Neuronal stem cell (in vitro differentiated cells): ENCODE data around the gene SQSTM1.

Source experiments
- DNase-seq: peaks from one replicate; pipeline ENCODE4 v3.0.0-alpha.2; 2013; ENCODE audit warnings: low spot score
- H2AFZ ChIP-seq: one replicate; pipeline ENCODE4 v1.6.1; 2013; ENCODE audit warnings: mild to moderate bottlenecking, low read length, inconsistent platforms
- H2AK5ac ChIP-seq: 2 replicates; pipeline ENCODE4 v1.6.1; 2013; ENCODE audit warnings: low read depth, mild to moderate bottlenecking, inconsistent platforms, low read length, moderate library complexity, mixed read lengths
- H2BK120ac ChIP-seq: 2 replicates; pipeline ENCODE4 v1.6.1; 2013; ENCODE audit warnings: low read depth, mild to moderate bottlenecking, inconsistent platforms, low read length, moderate library complexity, mixed read lengths
- H2BK12ac ChIP-seq: one replicate; pipeline ENCODE4 v1.6.1; 2013; ENCODE audit warnings: low read length, inconsistent platforms
- H2BK15ac ChIP-seq: 2 replicates; pipeline ENCODE4 v1.6.1; 2013; ENCODE audit warnings: mild to moderate bottlenecking, low read length, inconsistent platforms, mixed read lengths
- H2BK5ac ChIP-seq: one replicate; pipeline ENCODE4 v1.6.1; 2013; ENCODE audit warnings: inconsistent platforms, mild to moderate bottlenecking, low read length, moderate library complexity
- H3K14ac ChIP-seq: one replicate; pipeline ENCODE4 v1.6.1; 2013; ENCODE audit warnings: low read length, inconsistent platforms
- H3K18ac ChIP-seq: 2 replicates; pipeline ENCODE4 v1.6.1; 2013; ENCODE audit warnings: low read length, inconsistent platforms
- H3K23ac ChIP-seq: 2 replicates; pipeline ENCODE4 v1.6.1; 2013; ENCODE audit warnings: low read depth, mild to moderate bottlenecking, mixed read lengths, low read length, inconsistent platforms; ENCODE audit not compliant: poor library complexity
- H3K27ac ChIP-seq: replicated peaks from 3 replicates; pipeline ENCODE4 v1.5.1; 2013; ENCODE audit warnings: low read length, inconsistent platforms
- H3K27me3 ChIP-seq, 3 experiments: 2 replicates each; pipeline ENCODE4 v1.6.1; 2013; ENCODE audit warnings: low read length in 3 of 3, mild to moderate bottlenecking in 2 of 3, inconsistent platforms in 1 of 3, low read depth in 1 of 3, mixed read lengths in 1 of 3, moderate library complexity in 1 of 3; ENCODE audit not compliant: control insufficient read depth in 3 of 3, insufficient read depth in 3 of 3
- H3K36me3 ChIP-seq, 2 donors: replicated peaks in 1 of 2; 2 replicates each; pipeline ENCODE4 v1.6.1; 2013; ENCODE audit warnings: low read length in 2 of 2; ENCODE audit not compliant: control insufficient read depth in 2 of 2, insufficient read depth in 2 of 2
- H3K4ac ChIP-seq: 2 replicates; pipeline ENCODE4 v1.6.1; 2013; ENCODE audit warnings: inconsistent platforms, mild to moderate bottlenecking, low read length, moderate library complexity
- H3K4me1 ChIP-seq, 2 donors: 1 replicate in 1 of 2; 2 replicates in 1 of 2; pipeline ENCODE4 v1.6.1; 2013; ENCODE audit warnings: low read length in 2 of 2, low read depth in 1 of 2; ENCODE audit not compliant: control insufficient read depth in 2 of 2, insufficient read depth in 1 of 2
- H3K4me2 ChIP-seq: one replicate; pipeline ENCODE4 v1.6.1; 2013; ENCODE audit warnings: mild to moderate bottlenecking, low read length, inconsistent platforms; ENCODE audit not compliant: insufficient read depth, poor library complexity, severe bottlenecking
- H3K4me3 ChIP-seq, 2 donors: 2 replicates each; pipeline ENCODE4 v1.5.1; 2013; ENCODE audit warnings: low read length in 2 of 2, mild to moderate bottlenecking in 2 of 2, inconsistent platforms in 1 of 2, moderate library complexity in 1 of 2
- H3K79me1 ChIP-seq: one replicate; pipeline ENCODE4 v1.6.1; 2013; ENCODE audit warnings: low read depth, mild to moderate bottlenecking, inconsistent platforms, low read length, moderate library complexity
- H3K9ac ChIP-seq: one replicate; pipeline ENCODE4 v1.6.1; 2013; ENCODE audit warnings: mild to moderate bottlenecking, low read depth, low read length, inconsistent platforms; ENCODE audit not compliant: poor library complexity
- H3K9me3 ChIP-seq, 2 donors: replicated peaks in 1 of 2; 2 replicates each; pipeline versions ENCODE3 to v1.6.1; 2013; ENCODE audit warnings: low read length in 2 of 2, mild to moderate bottlenecking in 2 of 2, inconsistent platforms in 1 of 2, low read depth in 1 of 2, mixed read lengths in 1 of 2, moderate library complexity in 1 of 2; ENCODE audit not compliant: control insufficient read depth in 2 of 2, insufficient read depth in 1 of 2
- H4K8ac ChIP-seq: one replicate; pipeline ENCODE4 v1.6.1; 2013; ENCODE audit warnings: low read depth, mild to moderate bottlenecking, inconsistent platforms, low read length, moderate library complexity
- H4K91ac ChIP-seq: one replicate; pipeline ENCODE4 v1.6.1; 2013; ENCODE audit warnings: low read length, low read depth, mild to moderate bottlenecking, inconsistent platforms; ENCODE audit not compliant: poor library complexity
- WGBS, 2 donors: extraction: QIAGEN DNeasy Blood & Tissue Kit; methylation state at CpG; one replicate each; pipeline ENCODE4 v1.1.7; 2013; ENCODE audit warnings: missing lambda C conversion rate in 2 of 2, mixed read lengths in 1 of 2; ENCODE audit not compliant: insufficient read length in 2 of 2, insufficient replicate concordance in 1 of 2; ENCODE audit errors: extremely low coverage in 2 of 2; 5-methylcytosine and 5-hydroxymethylcytosine counted together

The SQSTM1 gene

DNA sequence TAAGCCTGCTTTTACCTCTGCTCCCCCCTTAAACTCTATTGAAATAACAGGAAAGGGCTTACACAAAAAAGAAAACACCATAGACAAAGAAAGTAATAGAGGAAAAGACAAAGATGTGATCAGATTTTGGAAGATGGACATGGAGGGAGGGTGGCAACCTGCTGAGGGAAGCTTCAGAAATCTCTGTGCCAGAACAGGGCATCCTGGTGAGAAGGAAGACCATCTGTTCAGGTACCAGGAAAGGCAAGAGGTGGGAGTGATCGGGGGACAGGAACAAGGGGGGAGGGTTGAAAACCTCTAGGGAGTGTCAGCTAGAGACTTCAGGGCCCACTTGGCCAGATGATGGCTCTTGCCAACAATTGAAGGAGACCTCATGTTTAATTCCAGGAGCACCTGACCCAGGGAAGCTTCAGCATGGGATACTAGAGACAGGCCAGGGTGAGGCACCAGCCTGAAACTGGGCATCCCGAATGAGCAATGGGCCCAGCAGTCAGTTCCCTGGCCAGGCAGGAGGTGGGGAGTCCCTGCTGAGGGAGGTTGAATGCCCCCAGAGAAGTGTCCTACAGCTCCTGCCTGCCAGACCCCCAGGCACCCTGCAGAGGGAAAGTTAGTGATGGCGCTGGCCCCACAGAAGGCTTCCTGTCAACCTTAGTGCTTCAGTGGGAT, 8.2 kb downstream of the SQSTM1 start:
- Histone ChIP-seq H3K9ac (peak overlapping the region; percentile 7), H2BK15ac (no peak overlapping the region), H3K4me1 (no peaks in the 10 kb centered on the region), H3K27me3 (no peaks in the 10 kb centered on the region), H4K91ac (no peak overlapping the region), H3K36me3 (peaks cover 53 to 96% of the 10 kb centered on the region in 2 donors), H3K4me2 (no peak overlapping the region), H2AK5ac (no peak overlapping the region), H4K8ac (no peak overlapping the region), H2BK12ac (no peak overlapping the region), H2BK120ac (no peak overlapping the region), H3K4me3 (no peak overlapping the region), H3K79me1 (peaks cover 10% of the 10 kb centered on the region), H2BK5ac (no peak overlapping the region), H2AFZ (no peak overlapping the region), H3K4ac (no peak overlapping the region), H3K14ac (no peak overlapping the region), H3K23ac (peak overlapping the region; percentile 26), H3K27ac (no peak overlapping the region), H3K18ac (no peak overlapping the region), H3K9me3 (peaks cover 10 to 15% of the 10 kb centered on the region in 2 donors)
- WGBS, 2 donors, result no CpG with 5 or more reads among the region's 3 CpGs
- no peak for DNase-seq

DNA sequence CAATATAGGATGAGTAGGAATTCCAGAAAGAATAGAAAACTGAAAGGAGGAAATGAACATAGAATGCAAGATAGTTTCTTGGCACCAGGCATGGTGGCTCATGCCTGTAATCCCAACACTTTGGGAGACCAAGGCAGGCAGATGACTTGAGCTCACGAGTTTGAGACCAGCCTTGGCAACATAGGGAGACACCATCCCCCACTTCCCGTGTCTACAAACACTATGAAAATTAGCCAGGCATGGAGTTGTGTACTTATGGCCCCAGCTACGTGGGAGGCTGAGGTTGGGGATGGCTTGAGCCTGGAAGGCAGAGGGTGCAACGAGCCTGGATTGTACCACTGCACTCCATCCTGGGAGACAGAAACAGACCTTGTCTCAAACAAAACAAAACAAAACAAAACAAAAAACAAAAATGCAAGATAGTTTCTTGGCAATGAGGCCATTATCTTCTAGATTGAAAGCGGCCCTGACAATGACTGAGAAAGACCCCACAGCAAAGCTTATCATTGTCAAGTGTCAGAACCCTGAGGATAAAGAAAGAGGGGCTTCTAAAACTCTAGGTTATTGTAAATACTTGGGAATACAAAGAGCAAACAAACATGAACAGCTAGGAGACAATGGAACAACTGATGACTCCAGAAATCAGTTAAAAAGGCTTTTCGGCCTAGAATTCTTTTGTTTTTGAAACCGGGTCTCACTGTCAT, 9.2 kb downstream of the SQSTM1 start:
- no peak overlapping the region for H4K8ac ChIP-seq
- H3K9me3 ChIP-seq, result peaks cover 8 to 15% of the 10 kb centered on the region in 2 donors
- H3K9ac ChIP-seq, result no peak overlapping the region
- H3K23ac ChIP-seq, result no peak overlapping the region
- no peak overlapping the region for H2BK120ac ChIP-seq
- H3K18ac ChIP-seq, result no peak overlapping the region
- H2BK5ac ChIP-seq, result no peak overlapping the region
- no peak for DNase-seq
- H3K27ac ChIP-seq, result no peak overlapping the region
- no peak overlapping the region for H3K4me2 ChIP-seq
- no peak overlapping the region for H2AFZ ChIP-seq
- no peaks in the 10 kb centered on the region for H3K27me3 ChIP-seq
- H3K4me1 ChIP-seq, result no peaks in the 10 kb centered on the region
- peak overlapping the region in 1 of 2 donors; percentile 34 for H3K4me3 ChIP-seq
- peaks cover 7% of the 10 kb centered on the region for H3K79me1 ChIP-seq
- no peak overlapping the region for H4K91ac ChIP-seq
- no peak overlapping the region for H2BK12ac ChIP-seq
- WGBS, 2 donors, result no CpG with 5 or more reads among the region's 7 CpGs
- peaks cover 46 to 90% of the 10 kb centered on the region in 2 donors for H3K36me3 ChIP-seq
- H2AK5ac ChIP-seq, result no peak overlapping the region
- no peak overlapping the region for H3K14ac ChIP-seq
- no peak overlapping the region for H2BK15ac ChIP-seq
- H3K4ac ChIP-seq, result no peak overlapping the region

DNA sequence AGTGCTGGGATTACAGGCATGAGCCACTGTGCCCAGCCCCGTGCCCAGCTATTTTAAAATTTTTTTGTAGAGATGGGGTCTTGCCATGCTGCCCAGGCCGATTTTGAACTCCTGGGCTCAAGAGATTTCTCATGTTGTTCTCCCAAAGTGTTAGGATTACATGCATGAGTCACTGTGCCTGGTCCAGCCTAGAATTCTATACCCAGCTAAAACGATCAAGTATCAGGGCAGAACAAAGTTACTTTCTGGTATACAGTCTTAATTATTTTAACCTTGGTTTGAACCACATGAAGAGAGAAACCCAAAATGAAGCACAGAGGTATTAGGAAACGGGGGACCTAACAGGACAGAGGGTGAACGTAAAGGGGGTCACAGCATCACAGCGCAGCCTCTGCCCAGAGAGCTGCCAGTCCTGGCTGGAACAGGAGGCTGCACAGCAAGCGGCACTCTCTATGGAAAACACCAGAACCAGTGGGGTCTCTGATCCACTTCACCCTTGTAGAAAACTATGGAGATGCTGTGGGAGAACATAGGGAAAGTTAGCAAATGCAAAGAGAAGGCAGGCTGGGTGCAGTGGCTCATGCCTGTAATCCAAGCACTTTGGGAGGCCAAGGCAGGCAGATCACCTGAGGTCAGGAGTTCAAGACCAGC, 10.2 kb downstream of the SQSTM1 start:
- H3K27ac ChIP-seq, result no peak overlapping the region
- DNase-seq, result no peak
- peaks cover 36 to 84% of the 10 kb centered on the region in 2 donors for H3K36me3 ChIP-seq
- no peaks in the 10 kb centered on the region for H3K27me3 ChIP-seq
- no peak overlapping the region for H3K4ac ChIP-seq
- no peak overlapping the region for H3K14ac ChIP-seq
- no peak overlapping the region for H2BK5ac ChIP-seq
- H3K4me2 ChIP-seq, result no peak overlapping the region
- H3K9me3 ChIP-seq, result peaks cover 8 to 15% of the 10 kb centered on the region in 2 donors
- H2BK120ac ChIP-seq, result no peak overlapping the region
- H4K91ac ChIP-seq, result no peak overlapping the region
- H4K8ac ChIP-seq, result no peak overlapping the region
- no peak overlapping the region for H3K23ac ChIP-seq
- no peak overlapping the region for H3K18ac ChIP-seq
- no peak overlapping the region for H3K4me3 ChIP-seq
- no peak overlapping the region for H2BK12ac ChIP-seq
- H2BK15ac ChIP-seq, result no peak overlapping the region
- H3K4me1 ChIP-seq, result no peaks in the 10 kb centered on the region
- no CpG with 5 or more reads among the region's 7 CpGs for whole genome bisulfite sequencing, 2 donors
- H2AFZ ChIP-seq, result no peak overlapping the region
- peaks cover 7% of the 10 kb centered on the region for H3K79me1 ChIP-seq
- H2AK5ac ChIP-seq, result no peak overlapping the region
- H3K9ac ChIP-seq, result no peak overlapping the region
